BLaER1 (cell line): ENCODE results near the gene IMPG1.
A peak's percentile ranks its signal among the peaks of the same experiment; 100 is the strongest.

ENCODE experiments used
- H3K27ac ChIP-seq: shearing (Covaris generic); formaldehyde crosslinking; 2 replicates; pipeline ENCODE4 v1.8.1; 2022
- H3K27me3 ChIP-seq: shearing (Covaris generic); formaldehyde crosslinking; 2 replicates; pipeline ENCODE4 v1.8.1; 2022
- H3K36me3 ChIP-seq: shearing (Covaris generic); formaldehyde crosslinking; 2 replicates; pipeline ENCODE4 v1.8.1; 2022
- H3K4me1 ChIP-seq: shearing (Covaris generic); formaldehyde crosslinking; 2 replicates; pipeline ENCODE4 v1.8.1; 2022
- H3K4me2 ChIP-seq: shearing (Covaris generic); formaldehyde crosslinking; 2 replicates; pipeline ENCODE4 v1.8.1; 2022
- H3K4me3 ChIP-seq: shearing (Covaris generic); formaldehyde crosslinking; 2 replicates; pipeline ENCODE4 v1.8.1; 2022
- H3K9ac ChIP-seq: shearing (Covaris generic); formaldehyde crosslinking; 2 replicates; pipeline ENCODE4 v1.8.1; 2022
- H3K9me3 ChIP-seq: shearing (Covaris generic); formaldehyde crosslinking; 2 replicates; pipeline ENCODE4 v1.8.1; 2022
- H4K20me1 ChIP-seq: shearing (Covaris generic); formaldehyde crosslinking; 2 replicates; pipeline ENCODE4 v1.8.1; 2022
- Cebpa-rat ChIP-seq: shearing (Covaris generic); IDR thresholded peaks from 2 replicates; pipeline ENCODE4 v1.8.1; 2022

IMPG1 gene

DNA sequence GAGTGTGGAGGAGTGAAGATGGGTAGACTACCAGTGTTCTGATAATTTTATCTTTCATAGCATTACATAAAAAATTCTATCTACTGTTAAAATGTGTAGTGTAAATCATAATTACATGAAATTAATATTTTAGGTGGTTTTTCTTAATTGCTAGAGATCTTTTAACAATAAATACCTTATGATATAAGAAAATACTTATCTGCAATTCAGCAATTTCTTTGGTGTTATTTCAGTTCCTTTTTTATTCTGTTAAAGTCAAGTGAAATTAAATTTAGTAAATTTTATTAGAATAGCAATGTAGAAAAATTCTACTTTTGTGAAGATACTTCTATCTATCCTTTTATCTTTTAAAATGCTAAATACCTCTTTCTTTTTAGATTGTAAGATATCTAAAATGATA, 104.3 kb downstream of the IMPG1 start:
- Histone ChIP-seq H3K4me2 (no peak overlapping the region), H3K4me3 (no peak overlapping the region), H3K9ac (no peak overlapping the region), H3K4me1 (no peaks in the 10 kb centered on the region), H3K36me3 (no peaks in the 10 kb centered on the region), H3K9me3 (no peaks in the 10 kb centered on the region), H3K27ac (no peak overlapping the region), H3K27me3 (no peaks in the 10 kb centered on the region), H4K20me1 (no peaks in the 10 kb centered on the region)
- no peak for TF ChIP-seq Cebpa-rat

DNA sequence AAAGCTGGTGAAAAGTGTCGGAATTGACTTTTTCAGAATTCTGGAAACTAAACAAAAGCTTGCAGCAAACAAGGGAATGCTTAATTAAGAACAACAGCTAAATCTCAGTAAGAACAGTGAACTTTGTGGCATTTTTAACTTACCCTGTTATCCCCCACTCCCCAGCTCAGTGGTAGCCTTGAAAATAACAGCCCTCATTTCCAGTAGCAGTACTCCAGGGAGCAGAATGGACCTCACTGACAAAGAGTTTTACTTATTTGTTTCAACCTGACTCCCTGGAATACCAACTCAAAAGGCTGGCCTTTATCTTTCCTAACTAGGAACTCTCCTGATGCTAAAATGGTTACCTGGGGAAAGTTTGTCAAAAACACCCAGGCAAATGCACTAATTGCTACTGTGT, 108.9 kb downstream of the IMPG1 start:
- H3K4me2 ChIP-seq, result no peak overlapping the region
- no peaks in the 10 kb centered on the region for H3K4me1 ChIP-seq
- H3K36me3 ChIP-seq, result no peaks in the 10 kb centered on the region
- H3K4me3 ChIP-seq, result no peak overlapping the region
- no peak for TF ChIP-seq Cebpa-rat
- no peaks in the 10 kb centered on the region for H4K20me1 ChIP-seq
- no peak overlapping the region for H3K9ac ChIP-seq
- no peaks in the 10 kb centered on the region for H3K27me3 ChIP-seq
- H3K9me3 ChIP-seq, result 0 out of 2 replicates have a peak, but pooled peaks cover 7% of the 10 kb centered on the region
- H3K27ac ChIP-seq, result no peak overlapping the region

DNA sequence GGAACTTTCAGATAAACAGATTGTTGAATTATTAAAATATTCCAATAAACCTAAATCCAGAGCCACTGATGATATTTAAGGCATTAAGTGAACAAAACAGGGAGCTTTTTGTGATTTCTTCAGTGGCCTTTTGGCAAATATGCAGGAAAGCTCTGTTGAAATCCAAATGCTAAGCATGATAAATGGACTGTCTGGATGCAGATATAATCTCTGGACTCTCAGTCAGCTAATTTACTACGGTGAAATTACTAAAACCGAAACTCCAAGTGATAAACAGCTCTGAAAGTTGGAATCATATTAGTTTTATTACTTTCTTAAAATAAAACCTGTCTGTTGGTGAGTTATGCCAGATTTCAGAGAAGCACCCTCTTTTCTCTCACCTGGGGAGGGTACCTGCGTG, 120.3 kb downstream of the IMPG1 start:
- no peak overlapping the region for H3K4me2 ChIP-seq

DNA sequence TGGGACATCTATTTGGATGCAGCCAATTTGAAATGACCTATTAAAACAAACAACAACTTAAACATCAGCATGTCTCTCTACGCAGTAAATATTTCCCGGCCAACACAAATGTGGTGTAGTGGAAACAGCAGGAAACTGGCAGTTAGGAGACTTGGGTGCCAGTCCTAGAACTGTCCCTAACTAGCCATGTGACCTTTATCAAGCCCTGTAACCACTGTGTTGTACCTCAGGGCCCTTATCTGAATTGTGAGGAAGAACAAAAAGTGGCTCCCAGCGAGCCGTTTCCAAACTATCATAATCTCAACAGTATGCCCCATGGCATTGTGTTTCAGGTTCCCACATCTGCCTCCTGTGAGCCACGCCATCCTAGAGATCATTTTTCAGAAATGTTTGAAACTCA, 124.5 kb downstream of the IMPG1 start:
- no peak for TF ChIP-seq Cebpa-rat
- H3K4me3 ChIP-seq, result no peak overlapping the region
- no peaks in the 10 kb centered on the region for H3K27me3 ChIP-seq
- H3K36me3 ChIP-seq, result no peaks in the 10 kb centered on the region
- H3K4me1 ChIP-seq, result peaks cover 6% of the 10 kb centered on the region; the same call in 1 of the 2 replicates
- H3K4me2 ChIP-seq, result no peak overlapping the region
- no peaks in the 10 kb centered on the region for H4K20me1 ChIP-seq
- no peak overlapping the region for H3K27ac ChIP-seq
- H3K9me3 ChIP-seq, result no peaks in the 10 kb centered on the region
- H3K9ac ChIP-seq, result no peak overlapping the region

More for the DNA sequence above, 120.3 kb downstream of the IMPG1 start:
- H3K9me3 ChIP-seq, result no peaks in the 10 kb centered on the region
- H3K4me3 ChIP-seq, result no peak overlapping the region
- no peaks in the 10 kb centered on the region for H3K27me3 ChIP-seq
- no peaks in the 10 kb centered on the region for H3K4me1 ChIP-seq
- H3K9ac ChIP-seq, result no peak overlapping the region
- H3K27ac ChIP-seq, result no peak overlapping the region
- no peaks in the 10 kb centered on the region for H4K20me1 ChIP-seq
- no peaks in the 10 kb centered on the region for H3K36me3 ChIP-seq
- TF ChIP-seq Cebpa-rat, result no peak

DNA sequence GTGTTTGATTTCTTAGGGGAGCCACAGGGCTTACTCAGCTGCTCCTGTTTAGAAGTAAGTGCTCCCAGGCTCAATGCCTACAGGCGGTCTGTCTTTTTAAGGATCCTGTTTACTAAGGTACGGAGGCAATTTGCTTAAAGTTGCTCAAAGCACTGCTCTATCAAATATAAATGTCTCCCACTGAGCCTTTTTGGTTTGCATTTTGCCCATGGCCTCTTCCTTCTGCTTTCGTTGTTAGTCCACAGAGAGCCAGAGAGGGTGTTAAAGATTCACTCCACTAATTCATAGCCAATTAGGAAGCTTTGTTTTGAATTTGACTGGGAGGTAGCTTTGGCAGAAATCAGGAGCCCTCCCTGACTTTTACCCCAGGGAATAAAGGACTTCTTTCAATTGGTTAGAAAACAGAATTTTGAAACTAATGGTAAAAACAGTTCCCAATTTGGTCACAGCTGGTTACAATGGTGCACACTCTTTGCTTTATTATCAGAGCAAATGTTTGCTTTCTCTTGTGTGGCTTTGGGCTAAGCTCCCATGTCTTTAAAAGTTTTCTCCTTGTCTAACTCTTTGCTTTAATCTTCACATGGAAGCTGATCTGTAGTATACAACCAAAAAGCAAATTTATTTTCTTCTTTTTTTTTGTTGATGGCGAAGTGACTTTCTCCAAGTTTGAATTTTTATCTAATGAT, 126.2 kb downstream of the IMPG1 start:
- Histone ChIP-seq H3K36me3 (no peaks in the 10 kb centered on the region), H3K27me3 (no peaks in the 10 kb centered on the region), H3K9me3 (no peaks in the 10 kb centered on the region), H3K27ac (no peak overlapping the region), H4K20me1 (no peaks in the 10 kb centered on the region), H3K9ac (no peak overlapping the region), H3K4me2 (peak overlapping the region; percentile 16; the same call in 1 of the 2 replicates), H3K4me3 (no peak overlapping the region), H3K4me1 (peaks cover 6% of the 10 kb centered on the region; the same call in 1 of the 2 replicates)
- TF ChIP-seq Cebpa-rat, result no peak

DNA sequence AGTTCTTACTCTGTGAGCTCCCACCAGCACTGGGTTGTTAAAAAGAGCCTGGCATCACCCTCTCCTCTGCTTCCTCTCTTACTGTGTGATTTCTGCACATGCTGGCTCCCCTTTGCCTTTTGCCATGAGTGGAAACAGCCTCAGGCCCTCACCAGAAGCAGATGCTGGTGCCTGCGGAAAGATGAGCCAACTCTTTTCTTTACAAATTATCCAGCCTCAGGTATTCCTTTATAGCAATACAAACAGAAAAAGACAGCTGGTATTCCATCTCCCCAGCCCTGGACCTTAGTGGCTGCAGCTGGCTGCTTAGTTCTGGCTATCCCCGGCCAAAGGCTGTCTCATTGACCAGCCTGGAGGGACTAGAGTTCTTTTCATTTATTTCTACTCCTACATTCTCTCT, 129.1 kb downstream of the IMPG1 start:
- no peaks in the 10 kb centered on the region for H3K27me3 ChIP-seq
- peaks cover 6% of the 10 kb centered on the region; the same call in 1 of the 2 replicates for H3K4me1 ChIP-seq
- H3K36me3 ChIP-seq, result no peaks in the 10 kb centered on the region
- H3K9me3 ChIP-seq, result no peaks in the 10 kb centered on the region
- no peak overlapping the region for H3K9ac ChIP-seq
- H3K27ac ChIP-seq, result no peak overlapping the region
- no peak overlapping the region for H3K4me3 ChIP-seq
- TF ChIP-seq Cebpa-rat, result no peak
- H4K20me1 ChIP-seq, result no peaks in the 10 kb centered on the region
- no peak overlapping the region for H3K4me2 ChIP-seq

DNA sequence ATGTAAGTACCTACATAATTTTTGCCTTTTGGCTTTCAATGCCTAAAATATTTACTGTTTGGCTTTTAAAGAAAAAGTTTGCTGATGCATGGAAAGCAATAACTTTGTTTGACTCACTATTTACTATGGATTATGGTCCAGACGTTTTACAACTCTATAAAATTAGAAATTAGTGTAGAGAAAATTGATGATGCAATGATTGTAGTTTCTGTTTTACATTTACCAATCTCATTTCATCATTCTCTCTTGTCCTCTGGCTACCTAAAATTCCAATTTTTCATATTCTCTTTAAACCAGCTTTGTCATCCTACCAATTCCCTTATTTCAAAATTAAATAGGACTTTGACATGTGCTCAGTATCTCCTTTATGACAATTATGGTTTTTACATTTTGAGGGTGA, 131.0 kb downstream of the IMPG1 start:
- Histone ChIP-seq H3K9me3 (no peaks in the 10 kb centered on the region), H3K4me3 (no peak overlapping the region), H3K4me1 (peaks cover 5% of the 10 kb centered on the region; the same call in 1 of the 2 replicates), H3K27ac (no peak overlapping the region), H3K27me3 (no peaks in the 10 kb centered on the region), H3K36me3 (no peaks in the 10 kb centered on the region), H3K4me2 (no peak overlapping the region), H4K20me1 (no peaks in the 10 kb centered on the region), H3K9ac (no peak overlapping the region)
- TF ChIP-seq Cebpa-rat, result no peak

DNA sequence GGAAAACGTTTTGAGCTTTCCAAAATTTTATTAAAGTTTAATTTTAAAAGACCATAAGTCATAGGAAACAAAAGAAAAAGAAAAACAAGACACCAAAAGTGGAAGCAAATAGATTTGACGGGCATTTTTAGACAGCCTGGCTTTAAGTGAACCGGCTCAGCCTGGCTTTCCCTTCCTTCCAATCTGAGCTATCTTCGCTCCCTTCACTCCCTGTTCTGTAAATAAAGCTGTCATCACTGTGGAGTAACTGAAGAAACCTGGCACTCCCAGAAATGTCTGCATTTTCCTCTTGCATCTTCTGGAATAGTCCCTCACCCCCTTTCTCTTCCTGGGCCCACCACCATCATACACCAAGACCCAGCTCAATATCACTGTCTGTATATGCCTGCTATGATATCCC, 131.9 kb downstream of the IMPG1 start:
- H3K27me3 ChIP-seq, result no peaks in the 10 kb centered on the region
- no peaks in the 10 kb centered on the region for H4K20me1 ChIP-seq
- H3K4me1 ChIP-seq, result peaks cover under 1% of the 10 kb centered on the region; the same call in 1 of the 2 replicates
- no peak overlapping the region for H3K4me2 ChIP-seq
- H3K36me3 ChIP-seq, result no peaks in the 10 kb centered on the region
- TF ChIP-seq Cebpa-rat, result no peak
- no peak overlapping the region for H3K27ac ChIP-seq
- H3K9me3 ChIP-seq, result no peaks in the 10 kb centered on the region
- no peak overlapping the region for H3K9ac ChIP-seq
- no peak overlapping the region for H3K4me3 ChIP-seq

DNA sequence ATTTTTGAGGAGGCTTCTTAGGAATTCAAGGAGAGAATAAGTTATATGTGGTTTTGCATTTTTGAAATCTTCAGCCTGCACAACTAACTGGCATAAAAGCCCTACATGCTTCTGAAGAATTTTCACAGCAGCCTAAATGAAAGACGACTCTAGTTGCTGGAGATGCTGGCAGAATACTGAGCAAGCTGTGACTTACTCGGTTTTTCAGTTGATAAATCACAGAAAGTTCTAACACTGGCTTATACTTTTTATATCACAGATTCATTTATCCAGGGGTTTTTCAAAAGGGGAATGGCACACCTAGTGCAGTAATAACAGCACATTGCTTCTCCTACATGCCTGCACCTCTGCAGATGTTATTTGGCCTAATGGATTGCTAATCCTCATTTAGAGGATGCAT, 134.6 kb downstream of the IMPG1 start:
- Histone ChIP-seq H4K20me1 (no peaks in the 10 kb centered on the region), H3K4me1 (peaks cover 7% of the 10 kb centered on the region), H3K36me3 (no peaks in the 10 kb centered on the region), H3K4me2 (no peak overlapping the region), H3K27me3 (no peaks in the 10 kb centered on the region), H3K9me3 (no peaks in the 10 kb centered on the region), H3K27ac (no peak overlapping the region), H3K4me3 (no peak overlapping the region), H3K9ac (no peak overlapping the region)
- no peak for TF ChIP-seq Cebpa-rat

DNA sequence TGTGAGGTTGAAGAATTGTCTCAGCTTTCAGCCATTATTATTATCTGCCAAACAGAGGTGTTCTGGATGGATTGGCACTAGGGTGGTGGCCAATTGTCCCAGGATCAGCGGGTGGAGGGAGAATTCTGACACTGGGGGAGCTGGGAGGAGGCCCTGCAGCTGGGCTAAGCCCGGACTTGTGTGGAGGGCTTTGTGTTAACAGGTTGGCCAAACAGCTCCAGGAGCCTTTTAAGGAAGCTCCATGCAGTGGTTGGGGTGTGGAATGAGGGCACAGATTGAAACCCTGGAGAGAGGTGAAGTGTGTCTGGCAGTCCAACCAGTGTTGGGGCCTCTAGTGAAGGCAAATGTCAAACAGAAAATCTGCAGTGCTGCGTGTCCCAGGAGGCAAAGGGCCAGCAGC, 135.8 kb downstream of the IMPG1 start:
- H3K27ac ChIP-seq, result no peak overlapping the region
- no peaks in the 10 kb centered on the region for H4K20me1 ChIP-seq
- H3K27me3 ChIP-seq, result no peaks in the 10 kb centered on the region
- H3K4me3 ChIP-seq, result no peak overlapping the region
- peaks cover 7% of the 10 kb centered on the region for H3K4me1 ChIP-seq
- no peak overlapping the region for H3K9ac ChIP-seq
- no peak for TF ChIP-seq Cebpa-rat
- H3K9me3 ChIP-seq, result no peaks in the 10 kb centered on the region
- H3K36me3 ChIP-seq, result no peaks in the 10 kb centered on the region
- H3K4me2 ChIP-seq, result no peak overlapping the region

DNA sequence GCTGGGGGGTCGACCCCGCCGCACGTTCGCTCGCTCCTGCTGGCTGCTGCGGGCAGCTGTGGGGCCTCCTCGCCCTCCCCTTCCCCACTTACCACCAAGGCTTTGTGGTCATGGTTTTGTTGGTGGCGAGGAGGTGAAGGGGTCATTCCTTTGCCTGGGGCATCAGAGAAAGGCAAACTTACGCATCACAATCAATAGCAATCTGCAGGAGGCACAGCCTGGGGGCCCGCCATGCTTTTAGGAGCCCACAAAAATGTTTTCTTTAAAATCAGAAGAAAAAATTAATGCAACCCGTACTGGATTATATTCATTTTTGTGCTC, 137.0 kb downstream of the IMPG1 start:
- no peak overlapping the region for H3K27ac ChIP-seq
- H3K4me3 ChIP-seq, result peak overlapping the region; percentile 65
- H3K27me3 ChIP-seq, result no peaks in the 10 kb centered on the region
- no peaks in the 10 kb centered on the region for H4K20me1 ChIP-seq
- no peaks in the 10 kb centered on the region for H3K9me3 ChIP-seq
- H3K4me1 ChIP-seq, result peaks cover 7% of the 10 kb centered on the region
- H3K4me2 ChIP-seq, result peak overlapping the region; percentile 99
- no peak for TF ChIP-seq Cebpa-rat
- peak overlapping the region; percentile 46; the same call in 1 of the 2 replicates for H3K9ac ChIP-seq
- H3K36me3 ChIP-seq, result no peaks in the 10 kb centered on the region
